H9 (cell line): ENCODE data around the gene PUM2. TPM values are rescaled to one million over a fixed set of nuclear protein-coding genes. Genes with fewer than 3 reads are reported as not detected.
A peak's percentile ranks its signal among the peaks of the same experiment; 100 is the strongest.

Source experiments
- DNase-seq: peaks from one replicate; pipeline ENCODE4 v3.0.0-alpha.2; 2017
- H2AFZ ChIP-seq: one replicate; pipeline ENCODE4 v1.6.1; 2013; ENCODE audit warnings: mild to moderate bottlenecking, low read length, control low read depth, moderate library complexity
- H2AK5ac ChIP-seq: 2 replicates; pipeline ENCODE4 v1.6.1; 2013; ENCODE audit warnings: low read length, control low read depth, mixed read lengths; ENCODE audit not compliant: insufficient read length
- H2BK120ac ChIP-seq: one replicate; pipeline ENCODE4 v1.6.1; 2013; ENCODE audit warnings: low read depth, mild to moderate bottlenecking, low read length, control low read depth, inconsistent platforms; ENCODE audit not compliant: poor library complexity, severe bottlenecking
- H2BK12ac ChIP-seq: 2 replicates; pipeline ENCODE4 v1.6.1; 2013; ENCODE audit warnings: low read length, control low read depth, mixed read lengths, low read depth; ENCODE audit not compliant: insufficient read length
- H2BK15ac ChIP-seq: 2 replicates; pipeline ENCODE4 v1.6.1; 2013; ENCODE audit warnings: low read depth, low read length, control low read depth
- H2BK20ac ChIP-seq: one replicate; pipeline ENCODE4 v1.6.1; 2013; ENCODE audit warnings: low read depth, mild to moderate bottlenecking, low read length, control low read depth, inconsistent platforms; ENCODE audit not compliant: poor library complexity, severe bottlenecking
- H2BK5ac ChIP-seq: 2 replicates; pipeline ENCODE4 v1.6.1; 2013; ENCODE audit warnings: low read length, control low read depth, mixed read lengths; ENCODE audit not compliant: insufficient read length
- H3K14ac ChIP-seq: 2 replicates; pipeline ENCODE4 v1.6.1; 2013; ENCODE audit warnings: low read length, control low read depth; ENCODE audit not compliant: insufficient read depth
- H3K18ac ChIP-seq: 2 replicates; pipeline ENCODE4 v1.6.1; 2013; ENCODE audit warnings: low read depth, mild to moderate bottlenecking, mixed read lengths, low read length, control low read depth; ENCODE audit not compliant: insufficient read length
- H3K23ac ChIP-seq: 2 replicates; pipeline ENCODE4 v1.6.1; 2013; ENCODE audit warnings: low read length, control low read depth, mixed read lengths, low read depth; ENCODE audit not compliant: insufficient read length
- H3K23me2 ChIP-seq: 2 replicates; pipeline ENCODE4 v1.6.1; 2013; ENCODE audit warnings: low read depth, mild to moderate bottlenecking, mixed read lengths, low read length, control low read depth; ENCODE audit not compliant: insufficient read length, poor library complexity, severe bottlenecking
- H3K27ac ChIP-seq: 2 replicates; pipeline ENCODE4 v1.5.1; 2013; ENCODE audit warnings: low read length, control low read depth, mixed read lengths, low read depth; ENCODE audit not compliant: insufficient read length
- H3K27me3 ChIP-seq: 2 replicates; pipeline ENCODE4 v1.6.1; 2013; ENCODE audit warnings: low read length, control low read depth, inconsistent platforms; ENCODE audit not compliant: insufficient read depth
- H3K4ac ChIP-seq: 2 replicates; pipeline ENCODE4 v1.6.1; 2013; ENCODE audit warnings: low read depth, mild to moderate bottlenecking, control low read depth, inconsistent platforms, low read length, moderate library complexity
- H3K4me1 ChIP-seq: 2 replicates; pipeline ENCODE4 v1.6.1; 2013; ENCODE audit warnings: low read length, control low read depth, inconsistent platforms; ENCODE audit not compliant: insufficient read depth
- H3K4me2 ChIP-seq: 2 replicates; pipeline ENCODE4 v1.6.1; 2013; ENCODE audit warnings: low read length, control low read depth, mixed read lengths; ENCODE audit not compliant: insufficient read length, insufficient read depth
- H3K56ac ChIP-seq: 2 replicates; pipeline ENCODE4 v1.6.1; 2013; ENCODE audit warnings: low read depth, mild to moderate bottlenecking, mixed read lengths, low read length, control low read depth; ENCODE audit not compliant: insufficient read length
- H3K79me1 ChIP-seq: 2 replicates; pipeline ENCODE4 v1.6.1; 2013; ENCODE audit warnings: low read depth, mild to moderate bottlenecking, moderate library complexity, low read length, control low read depth, inconsistent platforms; ENCODE audit not compliant: insufficient read depth, poor library complexity, severe bottlenecking
- H3K79me2 ChIP-seq: 2 replicates; pipeline ENCODE4 v1.6.1; 2013; ENCODE audit warnings: low read length, control low read depth, inconsistent platforms; ENCODE audit not compliant: insufficient read depth
- H3K9ac ChIP-seq: 2 replicates; pipeline ENCODE4 v1.6.1; 2013; ENCODE audit warnings: low read length, control low read depth, mixed read lengths; ENCODE audit not compliant: insufficient read length; ENCODE audit errors: extremely low read depth
- H3K9me3 ChIP-seq: one replicate; pipeline ENCODE4 v1.6.1; 2013; ENCODE audit warnings: low read depth, low read length, inconsistent platforms; ENCODE audit not compliant: control insufficient read depth
- H3T11ph ChIP-seq: one replicate; pipeline ENCODE4 v1.6.1; 2013; ENCODE audit warnings: mild to moderate bottlenecking, low read length, control low read depth, inconsistent platforms
- H4K20me1 ChIP-seq: one replicate; pipeline ENCODE4 v1.6.1; 2013; ENCODE audit not compliant: control insufficient read depth, insufficient read length, insufficient read depth
- H4K5ac ChIP-seq: 2 replicates; pipeline ENCODE4 v1.6.1; 2013; ENCODE audit warnings: low read depth, mild to moderate bottlenecking, mixed read lengths, low read length, control low read depth; ENCODE audit not compliant: insufficient read length
- H4K8ac ChIP-seq: replicated peaks from 2 replicates; pipeline ENCODE4 v1.6.1; 2013; ENCODE audit warnings: low read length, control low read depth, mixed read lengths, low read depth; ENCODE audit not compliant: insufficient read length
- H4K91ac ChIP-seq: 2 replicates; pipeline ENCODE4 v1.6.1; 2013; ENCODE audit warnings: low read depth, mild to moderate bottlenecking, moderate library complexity, mixed read lengths, low read length, control low read depth; ENCODE audit not compliant: insufficient read length
- H3K27ac Mint-ChIP-seq, 3 experiments: 2 replicates in 2 of 3; 3 replicates in 1 of 3; pipeline ENCODE4 v1.8.0; 2020 to 2021; ENCODE audit warnings: mixed read lengths in 3 of 3, mild to moderate bottlenecking in 1 of 3, moderate library complexity in 1 of 3
- H3K27me3 Mint-ChIP-seq: 2 replicates; pipeline ENCODE4 v1.8.0; 2021; ENCODE audit warnings: low read depth, mild to moderate bottlenecking, moderate library complexity, mixed read lengths
- H3K36me3 Mint-ChIP-seq, 3 experiments: 2 replicates in 2 of 3; 3 replicates in 1 of 3; pipeline ENCODE4 v1.8.0; 2020 to 2021; ENCODE audit warnings: low read depth in 3 of 3, mixed read lengths in 3 of 3; ENCODE audit not compliant: insufficient read depth in 1 of 3
- H3K4me1 Mint-ChIP-seq, 2 experiments: 2 replicates each; pipeline ENCODE4 v1.8.0; 2020; ENCODE audit warnings: mixed read lengths in 2 of 2
- H3K4me3 Mint-ChIP-seq, 2 experiments: 2 replicates in 1 of 2; 3 replicates in 1 of 2; pipeline ENCODE4 v1.8.0; 2020 to 2021; ENCODE audit warnings: mild to moderate bottlenecking in 2 of 2, mixed read lengths in 2 of 2, moderate library complexity in 1 of 2
- H3K9me3 Mint-ChIP-seq, 2 experiments: 2 replicates in 1 of 2; 3 replicates in 1 of 2; pipeline ENCODE4 v1.8.0; 2020; ENCODE audit warnings: mild to moderate bottlenecking in 2 of 2, mixed read lengths in 2 of 2, moderate library complexity in 1 of 2
- WGBS: extraction: QIAGEN DNeasy Blood & Tissue Kit; methylation state at CpG from one replicate; pipeline ENCODE4 v1.1.7; 2013; ENCODE audit warnings: missing lambda C conversion rate, low lambda C conversion rate, mixed read lengths; ENCODE audit not compliant: insufficient read length; ENCODE audit errors: extremely low coverage; 5-methylcytosine and 5-hydroxymethylcytosine counted together
- total RNA-seq: library from RNA; stranded (reverse); gene quantifications from 2 replicates; pipeline ENCODE4 v1.2.1, GENCODE V29; 2021
- TF ChIP-seq, protein P1 (sequence below): fragments of 200-600 bp; sonication (generic); conservative IDR thresholded peaks from 3 replicates; pipeline ENCODE4 v1.8.0; 2021; ENCODE audit warnings: antibody characterized with exemption, mild to moderate bottlenecking

Gene PUM2
- total RNA-seq, 1 experiment from 2014 or later: 96.6 TPM

DNA sequence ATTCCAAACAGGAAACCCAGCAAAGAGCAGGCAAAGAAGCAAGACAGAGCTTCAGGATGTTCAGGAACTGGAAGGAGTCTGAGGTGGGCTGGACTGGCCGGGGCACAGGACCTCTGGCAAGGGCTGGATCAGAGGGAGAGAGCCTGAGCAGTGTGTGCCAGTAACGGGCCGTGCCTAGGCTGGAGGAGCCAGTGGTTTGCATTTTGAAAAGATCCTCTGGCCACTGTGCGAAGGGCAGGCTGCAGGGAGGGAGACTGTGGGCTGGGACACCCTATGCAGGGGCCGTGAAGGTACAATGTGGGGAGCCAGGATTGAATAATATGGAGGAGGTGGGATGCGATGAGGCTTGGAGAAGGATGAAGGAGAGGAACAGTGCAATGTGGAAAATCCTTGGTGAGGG, 119.5 kb downstream of the PUM2 start:
- H2BK20ac ChIP-seq: no peak overlapping the region
- H3K4me1 ChIP-seq: peaks cover 2% of the 10 kb centered on the region; the same call in 1 of the 2 replicates
- H3K23me2 ChIP-seq: no peaks in the 10 kb centered on the region
- H2AFZ ChIP-seq: no peak overlapping the region
- no peak for DNase-seq
- H4K20me1 ChIP-seq: no peaks in the 10 kb centered on the region
- no CpG with 5 or more reads among the region's 6 CpGs for WGBS
- no peaks in the 10 kb centered on the region for H3K27me3 ChIP-seq
- Mint-ChIP-seq H3K9me3 (peaks cover 0 to 4% of the 10 kb centered on the region in 2 experiments; a peak in 2 of 5 replicates), H3K4me3 (no peak overlapping the region), H3K36me3 (no peaks in the 10 kb centered on the region), H3K27me3 (peaks cover 17% of the 10 kb centered on the region), H3K27ac (peak overlapping the region in 2 of 3 experiments; percentile 23 to 40; a peak in 3 of 7 replicates), H3K4me1 (peaks cover 18 to 26% of the 10 kb centered on the region in 2 experiments)
- no peak overlapping the region for H3K18ac ChIP-seq
- H3K4me2 ChIP-seq: no peak overlapping the region
- no peak overlapping the region for H2BK12ac ChIP-seq
- TF ChIP-seq, protein P1, sequence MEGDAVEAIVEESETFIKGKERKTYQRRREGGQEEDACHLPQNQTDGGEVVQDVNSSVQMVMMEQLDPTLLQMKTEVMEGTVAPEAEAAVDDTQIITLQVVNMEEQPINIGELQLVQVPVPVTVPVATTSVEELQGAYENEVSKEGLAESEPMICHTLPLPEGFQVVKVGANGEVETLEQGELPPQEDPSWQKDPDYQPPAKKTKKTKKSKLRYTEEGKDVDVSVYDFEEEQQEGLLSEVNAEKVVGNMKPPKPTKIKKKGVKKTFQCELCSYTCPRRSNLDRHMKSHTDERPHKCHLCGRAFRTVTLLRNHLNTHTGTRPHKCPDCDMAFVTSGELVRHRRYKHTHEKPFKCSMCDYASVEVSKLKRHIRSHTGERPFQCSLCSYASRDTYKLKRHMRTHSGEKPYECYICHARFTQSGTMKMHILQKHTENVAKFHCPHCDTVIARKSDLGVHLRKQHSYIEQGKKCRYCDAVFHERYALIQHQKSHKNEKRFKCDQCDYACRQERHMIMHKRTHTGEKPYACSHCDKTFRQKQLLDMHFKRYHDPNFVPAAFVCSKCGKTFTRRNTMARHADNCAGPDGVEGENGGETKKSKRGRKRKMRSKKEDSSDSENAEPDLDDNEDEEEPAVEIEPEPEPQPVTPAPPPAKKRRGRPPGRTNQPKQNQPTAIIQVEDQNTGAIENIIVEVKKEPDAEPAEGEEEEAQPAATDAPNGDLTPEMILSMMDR: no peak
- H3K9ac ChIP-seq: no peak overlapping the region
- no peak overlapping the region for H4K8ac ChIP-seq
- no peak overlapping the region for H3K27ac ChIP-seq
- H2BK15ac ChIP-seq: no peak overlapping the region
- no peak overlapping the region for H2BK5ac ChIP-seq
- H2BK120ac ChIP-seq: no peak overlapping the region
- H2AK5ac ChIP-seq: no peak overlapping the region
- H3K56ac ChIP-seq: no peak overlapping the region
- H4K91ac ChIP-seq: no peak overlapping the region
- no peak overlapping the region for H3K4ac ChIP-seq
- no peak overlapping the region; the same call in 1 of the 2 replicates for H3K14ac ChIP-seq
- H4K5ac ChIP-seq: no peak overlapping the region
- no peaks in the 10 kb centered on the region for H3K79me1 ChIP-seq
- H3K9me3 ChIP-seq: no peaks in the 10 kb centered on the region
- no peaks in the 10 kb centered on the region for H3K79me2 ChIP-seq
- H3K23ac ChIP-seq: no peak overlapping the region
- no peak overlapping the region for H3T11ph ChIP-seq
